AG04450 (cell line): ENCODE data around the gene NDUFA9. TPM values are rescaled to one million over a fixed set of nuclear protein-coding genes. Genes with fewer than 3 reads are reported as not detected.

Source experiments
- CTCF ChIA-PET: fragments of 300-600, 350-600 bp; formaldehyde crosslinking; extraction: SDS; loops from one replicate; lab custom pipeline; 2022; ENCODE audit warnings: antibody characterized with exemption, inconsistent platforms; lab: Charles Lee
- POLR2A ChIA-PET: fragments of 350-600 bp; formaldehyde crosslinking; extraction: SDS; loops from one replicate; lab custom pipeline; 2021; ENCODE audit warnings: antibody characterized with exemption, inconsistent platforms; lab: Yijun Ruan, JAX
- DNase-seq: peaks from one replicate; pipeline ENCODE4 v3.0.0-alpha.2; 2011; ENCODE audit warnings: low read depth, low spot score
- H3K27ac ChIP-seq: one replicate; pipeline ENCODE4 v1.5.1; 2012; ENCODE audit warnings: low read depth, low read length, control low read depth
- H3K27me3 ChIP-seq: one replicate; pipeline ENCODE4 v1.6.0; 2012; ENCODE audit warnings: low read length; ENCODE audit not compliant: control insufficient read depth, insufficient read depth
- H3K4me3 ChIP-seq: 2 replicates; pipeline ENCODE4 v1.5.1; 2011; ENCODE audit warnings: mild to moderate bottlenecking, low read depth, low read length, control low read depth
- H3K9me3 ChIP-seq: 2 replicates; pipeline ENCODE4 v1.5.1; 2012; ENCODE audit warnings: low read length; ENCODE audit not compliant: control insufficient read depth, insufficient read depth
- CTCF ChIP-seq: IDR thresholded peaks from 2 replicates; pipeline ENCODE4 v1.5.1; 2011; ENCODE audit warnings: low read depth, low read length, control low read depth, inconsistent platforms
- polyA plus RNA-seq: library from polyadenylated mRNA; depleted of rRNA; stranded (reverse); fragments of >200 nt; gene quantifications from 2 replicates; pipeline ENCODE4 v1.2.3, GENCODE V29; 2011

Gene NDUFA9
- polyA plus RNA-seq, 1 experiment = 83.1 TPM

- DNase-seq = no peak
- Histone ChIP-seq H3K4me3 (no peak overlapping the region), H3K9me3 (no peaks in the 10 kb centered on the region), H3K27me3 (no peaks in the 10 kb centered on the region), H3K27ac (no peak overlapping the region)
- ChIA-PET CTCF (interaction anchor here (0.7 kb wide), 1 partner anchor 23 kb away, joined by 3 read pairs; no protein-coding TSS in a partner anchor), POLR2A (no interaction called here)
- TF ChIP-seq CTCF = no peak
Observed at GRCh38 chr12:4626543-4626942, 22.4 kb upstream of the NDUFA9 start.

GRCh38 chr12:4628406-4628805 lies 20.5 kb upstream of the NDUFA9 start:
- no peak for TF ChIP-seq CTCF
- H3K27ac ChIP-seq = no peak overlapping the region
- no peaks in the 10 kb centered on the region for H3K27me3 ChIP-seq
- ChIA-PET CTCF (interaction anchor here (0.6 kb wide), 1 partner anchor 228 kb away, joined by 3 read pairs; no protein-coding TSS in a partner anchor), POLR2A (no interaction called here)
- no peak overlapping the region for H3K4me3 ChIP-seq
- no peak for DNase-seq
- no peaks in the 10 kb centered on the region for H3K9me3 ChIP-seq

GRCh38 chr12:4630262-4630661 lies 18.7 kb upstream of the NDUFA9 start:
- no peak for DNase-seq
- CTCF ChIA-PET = interaction anchor here (0.7 kb wide), 1 partner anchor 226 kb away, joined by 3 read pairs; no protein-coding TSS in a partner anchor
- no peaks in the 10 kb centered on the region for H3K9me3 ChIP-seq
- POLR2A ChIA-PET = no interaction called here
- no peak for TF ChIP-seq CTCF
- no peak overlapping the region for H3K27ac ChIP-seq
- no peaks in the 10 kb centered on the region for H3K27me3 ChIP-seq
- H3K4me3 ChIP-seq = no peak overlapping the region

- no peak overlapping the region for H3K27ac ChIP-seq
- ChIA-PET POLR2A (no interaction called here), CTCF (interaction anchor here (1.4 kb wide), 1 partner anchor 39 kb away, joined by 5 read pairs; no protein-coding TSS in a partner anchor)
- no peaks in the 10 kb centered on the region for H3K9me3 ChIP-seq
- DNase-seq = no peak
- TF ChIP-seq CTCF = no peak
- no peak overlapping the region for H3K4me3 ChIP-seq
- no peaks in the 10 kb centered on the region for H3K27me3 ChIP-seq
Observed at GRCh38 chr12:4643747-4644146, 5.2 kb upstream of the NDUFA9 start.

- no peaks in the 10 kb centered on the region for H3K9me3 ChIP-seq
- CTCF ChIA-PET = interaction anchor here (1.4 kb wide), 1 partner anchor 40 kb away, joined by 5 read pairs; no protein-coding TSS in a partner anchor
- no peak overlapping the region for H3K4me3 ChIP-seq
- DNase-seq = no peak
- POLR2A ChIA-PET = no interaction called here
- H3K27me3 ChIP-seq = no peaks in the 10 kb centered on the region
- no peak overlapping the region for H3K27ac ChIP-seq
- TF ChIP-seq CTCF = no peak
Observed at GRCh38 chr12:4645023-4645422, 3.9 kb upstream of the NDUFA9 start.
